ENCODE measurements around the gene ADAM19. TPM values are rescaled to one million over a fixed set of nuclear protein-coding genes. Genes with fewer than 3 reads are reported as not detected.

The ADAM19 gene
- total and polyA plus RNA-seq, 2 experiments from 2014 or later: 6.0 to 8.6 TPM

DNA sequence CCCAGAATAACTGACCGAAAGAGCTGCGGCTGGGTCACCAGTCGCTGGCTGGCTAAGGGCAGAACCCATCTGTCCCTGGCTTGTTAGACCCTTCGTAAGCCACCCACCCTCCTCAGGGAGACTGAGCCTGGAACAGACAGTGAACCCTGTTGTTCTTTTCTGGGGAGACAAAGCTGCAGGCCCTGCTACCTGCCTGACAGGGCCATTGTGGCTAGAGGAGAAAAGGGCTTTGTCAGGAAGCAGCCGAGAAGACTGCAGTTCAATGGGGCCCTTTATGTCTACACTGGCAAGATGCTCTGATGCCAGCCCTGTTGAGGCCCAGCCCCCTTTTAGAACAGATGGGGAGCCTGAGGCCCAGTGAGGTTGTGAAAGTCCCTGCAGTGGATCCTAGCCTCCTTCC is 119.3 kb downstream of the ADAM19 start:
- H3K79me2 ChIP-seq: no peaks in the 10 kb centered on the region
- H4K20me1 ChIP-seq (ENCODE audit: insufficient read depth, poor library complexity, severe bottlenecking): no peaks in the 10 kb centered on the region

DNA sequence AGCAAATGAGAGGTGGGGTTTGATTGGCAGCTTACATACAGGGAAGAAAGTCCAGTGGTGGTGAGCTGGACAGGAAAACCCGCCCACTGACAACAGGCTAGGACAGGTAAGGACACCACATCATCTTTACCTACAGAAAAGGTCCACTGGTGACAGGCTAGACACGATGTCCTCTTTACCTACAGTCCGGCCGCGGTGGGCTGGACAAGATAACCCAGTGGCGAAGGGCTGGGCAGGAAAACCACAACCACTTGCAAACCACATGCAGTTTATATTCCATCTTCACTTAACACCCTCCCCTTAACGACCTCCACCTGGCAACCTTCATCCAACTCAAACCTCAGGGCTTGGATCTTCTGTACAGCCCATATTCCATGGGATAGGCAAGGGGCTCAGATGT is 120.5 kb downstream of the ADAM19 start:
- WGBS (ENCODE audit: low lambda C conversion rate, missing lambda C conversion rate): 90% methylated on average over 7 of the region's 7 CpGs
- Histone ChIP-seq H3K4me1 (ENCODE audit: insufficient read depth) (peaks cover 3% of the 10 kb centered on the region), H3K27me3 (peaks cover 17% of the 10 kb centered on the region), H3K4me2 (no peak overlapping the region), H3K4me3 (no peak overlapping the region), H3K27ac (no peak overlapping the region), H4K20me1 (ENCODE audit: insufficient read depth, poor library complexity, severe bottlenecking) (no peaks in the 10 kb centered on the region), H3K36me3 (replicated peaks; ENCODE audit: insufficient read depth, low read depth) (no peaks in the 10 kb centered on the region), H3K9me3 (ENCODE audit: low read depth) (no peaks in the 10 kb centered on the region), H3K79me2 (no peaks in the 10 kb centered on the region), H3K9me2 (replicated peaks; ENCODE audit: insufficient read depth) (no peaks in the 10 kb centered on the region), H2AFZ (no peak overlapping the region)
- DNase-seq (ENCODE audit: low spot score): no peak
- TF ChIP-seq, protein P1, sequence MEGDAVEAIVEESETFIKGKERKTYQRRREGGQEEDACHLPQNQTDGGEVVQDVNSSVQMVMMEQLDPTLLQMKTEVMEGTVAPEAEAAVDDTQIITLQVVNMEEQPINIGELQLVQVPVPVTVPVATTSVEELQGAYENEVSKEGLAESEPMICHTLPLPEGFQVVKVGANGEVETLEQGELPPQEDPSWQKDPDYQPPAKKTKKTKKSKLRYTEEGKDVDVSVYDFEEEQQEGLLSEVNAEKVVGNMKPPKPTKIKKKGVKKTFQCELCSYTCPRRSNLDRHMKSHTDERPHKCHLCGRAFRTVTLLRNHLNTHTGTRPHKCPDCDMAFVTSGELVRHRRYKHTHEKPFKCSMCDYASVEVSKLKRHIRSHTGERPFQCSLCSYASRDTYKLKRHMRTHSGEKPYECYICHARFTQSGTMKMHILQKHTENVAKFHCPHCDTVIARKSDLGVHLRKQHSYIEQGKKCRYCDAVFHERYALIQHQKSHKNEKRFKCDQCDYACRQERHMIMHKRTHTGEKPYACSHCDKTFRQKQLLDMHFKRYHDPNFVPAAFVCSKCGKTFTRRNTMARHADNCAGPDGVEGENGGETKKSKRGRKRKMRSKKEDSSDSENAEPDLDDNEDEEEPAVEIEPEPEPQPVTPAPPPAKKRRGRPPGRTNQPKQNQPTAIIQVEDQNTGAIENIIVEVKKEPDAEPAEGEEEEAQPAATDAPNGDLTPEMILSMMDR (IDR thresholded peaks at IDR 0.05; ENCODE audit: poor library complexity): no peak
- TF ChIP-seq EZH2phosphoT487 (IDR thresholded peaks at IDR 0.05; ENCODE audit: low read depth, severe bottlenecking, unreplicated experiment): no peak
- no peak for TF ChIP-seq EZH2 (IDR thresholded peaks at IDR 0.05; ENCODE audit: borderline replicate concordance)

More for the DNA sequence above, 119.3 kb downstream of the ADAM19 start:
- no peak for DNase-seq (ENCODE audit: low spot score)
- H3K36me3 ChIP-seq (replicated peaks; ENCODE audit: insufficient read depth, low read depth): no peaks in the 10 kb centered on the region
- no peaks in the 10 kb centered on the region for H3K9me2 ChIP-seq (replicated peaks; ENCODE audit: insufficient read depth)
- H3K4me1 ChIP-seq (ENCODE audit: insufficient read depth): peaks cover 7% of the 10 kb centered on the region
- TF ChIP-seq, protein P1 (IDR thresholded peaks at IDR 0.05; ENCODE audit: poor library complexity): no peak
- TF ChIP-seq EZH2 (IDR thresholded peaks at IDR 0.05; ENCODE audit: borderline replicate concordance) (no peak), EZH2phosphoT487 (IDR thresholded peaks at IDR 0.05; ENCODE audit: low read depth, severe bottlenecking, unreplicated experiment) (no peak)
- no peaks in the 10 kb centered on the region for H3K9me3 ChIP-seq (ENCODE audit: low read depth)
- no peak overlapping the region for H3K4me3 ChIP-seq
- WGBS (ENCODE audit: low lambda C conversion rate, missing lambda C conversion rate): 76% methylated on average over 5 of the region's 5 CpGs
- no peak overlapping the region for H3K4me2 ChIP-seq
- H3K27me3 ChIP-seq: peaks cover 29% of the 10 kb centered on the region
- H3K27ac ChIP-seq: no peak overlapping the region
- no peak overlapping the region for H2AFZ ChIP-seq

DNA sequence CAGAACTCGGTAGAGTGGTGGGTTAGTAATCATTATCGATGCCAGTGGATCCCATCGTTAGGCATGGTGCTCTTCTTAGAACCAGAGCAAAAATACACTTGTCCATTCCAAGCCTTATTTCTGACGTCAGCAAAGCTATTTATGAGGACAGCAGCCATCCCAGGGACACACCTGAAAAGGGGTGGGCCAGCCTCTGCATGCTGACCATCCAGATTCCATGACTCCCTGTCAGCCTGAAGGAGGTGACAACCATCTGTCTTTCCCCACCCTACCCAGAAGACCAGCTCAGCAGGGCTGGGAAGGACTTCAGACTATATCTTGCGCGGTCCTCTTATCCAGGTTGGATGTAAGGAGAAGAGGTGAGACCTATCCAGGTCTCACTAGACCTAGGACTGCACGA is 121.3 kb downstream of the ADAM19 start:
- Histone ChIP-seq H3K9me3 (ENCODE audit: low read depth) (no peaks in the 10 kb centered on the region), H3K4me2 (no peak overlapping the region), H3K9me2 (replicated peaks; ENCODE audit: insufficient read depth) (no peaks in the 10 kb centered on the region), H3K27ac (no peak overlapping the region), H4K20me1 (ENCODE audit: insufficient read depth, poor library complexity, severe bottlenecking) (no peaks in the 10 kb centered on the region), H3K4me3 (no peak overlapping the region), H3K4me1 (ENCODE audit: insufficient read depth) (peaks cover 5% of the 10 kb centered on the region), H2AFZ (no peak overlapping the region), H3K27me3 (peaks cover 9% of the 10 kb centered on the region), H3K79me2 (no peaks in the 10 kb centered on the region), H3K36me3 (replicated peaks; ENCODE audit: insufficient read depth, low read depth) (no peaks in the 10 kb centered on the region)
- 93% methylated on average over 7 of the region's 7 CpGs for WGBS (ENCODE audit: low lambda C conversion rate, missing lambda C conversion rate)
- TF ChIP-seq EZH2 (IDR thresholded peaks at IDR 0.05; ENCODE audit: borderline replicate concordance) (no peak), EZH2phosphoT487 (IDR thresholded peaks at IDR 0.05; ENCODE audit: low read depth, severe bottlenecking, unreplicated experiment) (no peak)
- TF ChIP-seq, protein P1 (IDR thresholded peaks at IDR 0.05; ENCODE audit: poor library complexity): no peak
- DNase-seq (ENCODE audit: low spot score): no peak

DNA sequence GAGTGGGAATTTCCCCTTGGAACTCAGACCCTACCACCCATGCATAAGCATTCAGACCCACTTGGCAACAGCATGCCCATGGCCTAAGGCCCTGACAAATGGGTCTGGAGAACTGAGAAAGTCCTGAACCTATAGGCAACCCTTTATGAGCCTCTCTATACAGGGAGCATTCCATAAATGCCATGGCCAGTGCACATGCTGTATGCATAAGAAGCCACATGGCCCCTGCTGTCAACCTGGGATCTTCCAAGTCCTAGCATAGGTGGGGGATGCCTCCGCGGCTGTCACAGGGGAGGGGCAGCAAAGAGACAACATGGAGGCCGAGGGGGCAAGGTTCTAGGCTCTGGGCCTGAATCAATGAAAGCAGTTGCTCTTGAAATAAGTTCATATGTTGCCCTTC is 123.8 kb downstream of the ADAM19 start:
- no peak overlapping the region for H3K27ac ChIP-seq
- H3K9me2 ChIP-seq (replicated peaks; ENCODE audit: insufficient read depth): no peaks in the 10 kb centered on the region
- H4K20me1 ChIP-seq (ENCODE audit: insufficient read depth, poor library complexity, severe bottlenecking): no peaks in the 10 kb centered on the region
- H2AFZ ChIP-seq: no peak overlapping the region
- 90% methylated on average over 3 of the region's 3 CpGs for WGBS (ENCODE audit: low lambda C conversion rate, missing lambda C conversion rate)
- no peak for DNase-seq (ENCODE audit: low spot score)
- no peaks in the 10 kb centered on the region for H3K9me3 ChIP-seq (ENCODE audit: low read depth)
- peaks cover 8% of the 10 kb centered on the region for H3K4me1 ChIP-seq (ENCODE audit: insufficient read depth)
- no peaks in the 10 kb centered on the region for H3K79me2 ChIP-seq
- no peaks in the 10 kb centered on the region for H3K27me3 ChIP-seq
- no peak overlapping the region for H3K4me3 ChIP-seq
- H3K4me2 ChIP-seq: no peak overlapping the region
- no peaks in the 10 kb centered on the region for H3K36me3 ChIP-seq (replicated peaks; ENCODE audit: insufficient read depth, low read depth)
- TF ChIP-seq, protein P1 (IDR thresholded peaks at IDR 0.05; ENCODE audit: poor library complexity): no peak
- no peak for TF ChIP-seq EZH2 (IDR thresholded peaks at IDR 0.05; ENCODE audit: borderline replicate concordance)
- no peak for TF ChIP-seq EZH2phosphoT487 (IDR thresholded peaks at IDR 0.05; ENCODE audit: low read depth, severe bottlenecking, unreplicated experiment)
